RKO (cell line): ENCODE measurements around the gene CCDC34.
"Not testable (repeated sequence)": the region's sequence is repeated elsewhere in the genome, so short reads cannot be mapped to it uniquely, and the experiment has no call there.

Experiments
- DNase-seq: peaks from one replicate; pipeline ENCODE4 v3.0.0-alpha.2; 2016; ENCODE audit warnings: low spot score

The CCDC34 gene

DNA sequence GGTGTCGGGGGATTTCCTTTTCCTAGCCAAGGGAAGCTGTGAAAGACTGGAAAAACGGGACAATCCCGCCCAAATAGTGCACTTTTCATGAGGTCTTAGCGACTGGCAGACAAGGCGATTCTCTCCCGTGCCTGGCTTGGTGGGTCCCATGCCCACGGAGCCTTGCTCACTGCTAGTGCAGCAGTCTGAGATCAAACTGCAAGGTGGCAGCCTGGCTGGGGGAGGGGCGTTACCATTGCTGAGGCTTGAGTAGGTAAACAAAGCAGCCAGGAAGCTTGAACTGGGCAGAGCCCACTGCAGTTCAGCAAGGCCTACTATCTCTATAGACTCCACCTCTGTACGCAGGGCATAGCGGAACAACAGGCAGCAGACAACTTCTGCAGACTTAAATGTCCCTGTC, 41.7 kb downstream of the CCDC34 start:
- DNase-seq, result not testable (repeated sequence)

DNA sequence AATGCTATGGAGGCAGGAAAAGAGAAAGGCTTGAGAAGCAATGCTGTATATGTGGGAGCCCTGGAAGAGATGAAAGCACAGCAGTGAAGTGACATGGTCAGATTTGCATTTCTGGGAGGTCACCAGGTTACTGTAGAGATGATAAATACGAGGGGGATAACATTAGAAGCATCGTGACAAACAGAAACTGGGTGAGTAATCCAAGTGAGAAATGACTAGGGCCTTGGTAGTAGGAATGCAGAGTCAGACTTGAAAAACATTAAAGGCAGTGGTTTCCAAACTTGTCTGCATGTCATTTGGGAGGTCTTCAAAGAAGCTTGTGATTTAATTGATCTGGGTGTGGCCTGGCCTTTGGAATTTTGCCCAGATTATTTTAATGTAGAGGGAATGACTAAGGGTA, 43.9 kb downstream of the CCDC34 start:
- DNase-seq, result peak; percentile 80

DNA sequence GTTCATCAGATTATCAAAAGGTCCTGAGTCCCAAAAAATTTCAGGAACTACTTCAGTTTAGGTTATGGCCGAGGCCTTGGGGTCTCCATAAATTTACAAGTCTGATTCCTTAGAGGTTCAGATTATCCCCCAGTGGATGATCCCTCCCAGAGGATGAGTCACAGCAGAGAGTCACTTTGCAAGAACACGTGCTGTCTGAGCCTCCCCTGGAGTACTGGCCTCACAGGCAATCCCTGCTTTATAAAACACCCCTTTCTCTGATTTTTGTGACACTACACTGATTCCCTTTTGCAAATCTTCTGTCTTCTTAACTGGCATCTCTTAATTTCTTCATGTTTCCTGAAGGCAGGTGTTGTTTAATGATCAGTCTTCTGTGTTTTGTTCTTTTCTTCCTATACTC, 45.3 kb downstream of the CCDC34 start:
- peak; percentile 45 for DNase-seq

DNA sequence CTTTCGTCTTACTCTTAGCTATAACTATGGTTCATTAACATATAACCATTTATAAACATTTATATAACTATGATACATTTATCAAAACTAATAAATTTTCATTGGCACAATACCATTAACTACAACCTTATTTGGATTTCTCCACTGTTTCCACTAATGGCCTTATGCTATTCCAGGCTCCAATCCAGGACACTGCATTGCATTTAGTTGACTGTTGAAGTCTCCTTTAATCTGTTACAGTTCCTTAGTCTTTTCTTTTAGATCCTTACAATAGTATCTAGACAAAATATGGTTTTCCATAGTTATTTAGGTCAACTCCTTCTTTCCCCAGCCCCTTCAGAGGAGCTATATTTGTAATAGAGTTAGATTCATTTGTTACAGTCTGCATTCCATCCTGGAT, 47.2 kb downstream of the CCDC34 start:
- no peak for DNase-seq

DNA sequence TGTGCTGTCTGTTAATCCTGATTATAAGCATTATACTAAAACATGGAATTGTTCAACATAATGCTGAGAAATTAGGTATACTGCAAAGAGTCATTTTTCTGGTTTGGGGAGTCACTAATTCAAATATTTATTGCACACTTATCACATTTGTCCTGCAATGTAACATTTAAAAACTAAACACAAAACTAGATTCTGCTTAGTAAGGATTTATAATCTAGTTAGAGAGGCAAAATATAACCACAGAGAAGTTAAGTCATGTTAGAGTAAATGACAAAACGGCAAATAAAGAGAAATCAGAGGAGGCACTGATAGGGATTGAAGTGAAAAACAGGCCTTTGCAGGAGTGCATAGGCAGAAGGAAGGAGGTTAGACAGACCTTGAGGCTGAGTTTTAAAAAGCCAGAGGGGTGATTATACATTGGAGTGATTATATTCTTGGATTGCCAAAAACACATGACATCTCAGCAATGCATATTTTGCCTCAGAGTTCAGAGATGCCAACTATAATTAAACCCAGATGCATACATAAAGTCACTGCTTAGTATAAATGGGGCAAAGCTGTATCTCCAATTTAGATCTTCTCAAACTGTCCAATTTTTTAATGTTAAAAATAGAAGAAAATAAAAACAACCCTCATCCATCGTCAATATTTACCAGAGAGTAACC, 49.7 kb downstream of the CCDC34 start:
- DNase-seq, result no peak

DNA sequence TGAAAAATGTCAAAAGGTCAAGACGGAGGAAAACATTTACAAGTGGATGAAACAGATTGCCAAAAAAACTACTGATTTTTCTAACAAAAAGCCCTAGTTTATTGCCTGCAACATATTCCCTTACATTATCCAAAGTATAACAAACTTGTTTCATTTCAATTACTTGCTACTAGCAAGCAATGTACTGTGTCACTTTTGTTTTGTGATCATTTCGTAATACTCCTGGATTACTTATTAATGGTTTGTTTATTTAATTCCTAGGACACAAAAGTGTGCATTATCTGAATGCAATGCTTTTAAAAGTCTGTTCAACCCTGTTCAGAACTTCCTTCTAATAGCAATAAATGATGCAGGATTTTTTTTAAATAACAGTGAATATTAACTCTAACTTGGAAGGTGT, 50.9 kb downstream of the CCDC34 start:
- DNase-seq, result no peak

DNA sequence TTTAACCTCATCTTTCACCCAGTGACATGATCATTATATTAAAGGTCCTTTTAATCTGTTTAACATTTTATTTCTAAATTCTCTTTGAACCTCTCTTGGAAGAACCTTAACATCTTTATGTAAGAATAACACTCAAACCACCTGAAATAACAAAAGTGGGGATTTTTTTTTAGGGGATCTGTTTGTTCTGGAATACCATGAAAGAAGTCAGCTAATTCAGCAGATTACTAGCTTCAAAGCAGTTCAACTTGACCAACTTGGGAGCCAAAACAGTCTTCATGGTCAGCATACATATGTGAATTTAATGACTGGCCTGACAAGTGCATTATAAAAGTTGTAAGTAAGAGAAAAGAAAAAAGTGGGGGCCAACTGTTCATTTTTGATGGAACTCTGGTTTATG, 52.3 kb downstream of the CCDC34 start:
- no peak for DNase-seq

DNA sequence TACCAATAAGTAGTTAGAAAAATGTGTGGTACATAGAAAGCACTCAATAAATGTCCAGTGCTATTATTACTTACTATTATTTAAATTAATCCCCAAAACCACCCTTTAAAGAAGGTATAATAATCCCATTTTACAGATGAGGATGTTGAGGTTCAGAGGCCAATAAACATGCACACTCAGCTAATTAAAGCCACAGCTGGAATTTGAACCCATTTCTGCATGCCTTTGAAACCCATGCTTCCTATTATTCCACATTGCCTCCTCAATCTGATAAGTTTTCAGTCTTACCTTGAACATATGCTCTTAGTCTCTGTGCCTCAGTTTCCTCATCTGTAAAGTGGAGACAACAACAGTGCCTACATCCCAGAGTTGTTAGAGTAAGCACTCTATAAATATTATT, 52.8 kb downstream of the CCDC34 start:
- DNase-seq, result no peak

DNA sequence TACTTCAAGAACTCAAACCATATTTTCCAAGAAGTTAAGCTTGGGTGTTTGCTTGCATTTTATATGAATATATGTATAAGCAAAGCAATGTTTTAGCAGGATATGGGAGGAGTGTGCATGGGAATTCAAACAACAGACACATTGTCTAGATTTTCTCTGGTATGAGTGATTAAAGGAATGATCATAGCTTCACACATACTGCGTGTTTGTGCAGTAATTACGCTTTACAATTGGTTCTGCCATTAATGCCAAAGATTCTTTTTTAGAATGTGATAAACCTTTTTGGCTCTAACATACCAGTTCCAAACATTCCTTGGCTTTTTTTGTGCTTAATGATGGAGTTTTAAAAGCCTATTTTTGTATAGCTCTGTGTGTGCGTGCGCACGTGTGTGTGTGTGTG, 54.0 kb downstream of the CCDC34 start:
- no peak for DNase-seq

DNA sequence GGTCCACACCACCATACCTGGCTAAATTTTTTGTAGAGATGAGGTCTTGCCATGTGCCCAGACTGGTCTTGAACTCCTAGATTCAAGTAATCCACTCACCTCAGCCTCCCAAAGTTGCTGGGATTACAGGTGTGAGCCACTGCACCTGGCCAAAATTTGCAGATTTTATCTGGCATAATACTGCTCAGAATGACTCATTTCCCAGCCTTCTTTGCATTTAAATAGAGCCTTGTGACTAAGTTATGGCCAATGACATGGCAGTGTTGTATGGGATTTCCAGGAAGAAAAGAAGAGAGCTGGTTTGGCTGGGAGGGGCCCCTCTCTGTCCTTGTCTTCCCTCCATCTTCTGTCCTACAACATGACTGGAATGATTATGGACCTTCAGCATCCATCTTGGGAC, 55.8 kb downstream of the CCDC34 start:
- DNase-seq, result no peak

DNA sequence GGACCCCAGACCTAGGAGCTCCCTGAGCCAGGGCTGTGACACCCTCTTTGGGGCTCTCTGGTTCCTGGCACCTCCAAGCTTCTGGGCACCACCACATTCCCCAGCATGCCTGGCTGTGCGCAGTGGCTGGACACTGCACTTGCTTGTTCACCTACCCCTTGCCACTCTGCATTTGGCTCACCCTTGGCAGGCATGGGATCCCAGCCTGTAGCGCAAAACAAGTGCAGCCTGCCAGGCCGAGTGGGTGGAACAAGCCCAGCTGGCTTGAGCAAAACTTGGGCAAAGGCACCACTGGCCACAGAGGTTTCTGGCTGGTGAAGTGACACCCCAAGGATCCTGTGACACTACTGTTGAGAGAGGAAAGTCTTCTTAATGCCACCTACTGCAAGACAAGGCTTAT, 57.3 kb downstream of the CCDC34 start:
- no peak for DNase-seq

DNA sequence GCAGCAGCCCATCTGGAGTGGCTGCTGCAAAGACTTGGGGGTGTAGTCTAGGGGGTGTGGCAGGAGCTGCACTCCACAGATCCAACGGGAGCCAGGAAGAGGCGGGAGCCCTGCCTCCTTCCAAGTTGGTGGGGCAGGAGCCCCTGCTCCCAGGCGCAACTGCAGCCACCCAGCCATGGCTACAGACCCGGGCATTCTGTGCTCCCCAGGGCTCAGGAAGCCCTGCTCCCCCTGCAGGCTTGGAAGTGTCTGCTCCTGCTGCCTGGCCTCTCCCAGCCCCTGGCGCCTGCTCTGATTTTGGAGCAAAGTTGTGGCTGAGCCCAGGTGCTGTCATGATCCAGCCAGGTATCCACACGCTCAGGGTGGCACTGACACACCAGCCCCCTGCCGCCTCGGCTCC, 58.5 kb downstream of the CCDC34 start:
- DNase-seq, result no peak

DNA sequence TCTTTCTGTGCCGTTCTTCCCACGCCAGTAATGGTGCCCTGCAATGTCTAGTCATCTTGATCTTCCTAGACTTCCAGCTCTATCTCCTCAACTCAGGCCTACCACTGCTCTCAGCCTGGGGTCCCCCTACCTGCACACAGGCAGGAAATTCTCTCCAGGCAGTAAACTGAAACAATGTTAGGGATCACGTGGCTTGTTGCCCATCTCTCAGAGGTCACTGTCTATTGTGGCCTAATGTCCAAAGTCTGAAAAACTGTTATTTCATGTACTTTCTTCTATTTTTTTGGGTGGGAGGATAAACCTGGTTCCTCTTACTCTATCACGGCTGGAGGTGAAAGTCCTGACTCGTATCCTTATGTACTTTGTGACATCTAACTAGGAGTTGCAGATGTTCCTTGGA, 59.1 kb downstream of the CCDC34 start:
- DNase-seq, result no peak

DNA sequence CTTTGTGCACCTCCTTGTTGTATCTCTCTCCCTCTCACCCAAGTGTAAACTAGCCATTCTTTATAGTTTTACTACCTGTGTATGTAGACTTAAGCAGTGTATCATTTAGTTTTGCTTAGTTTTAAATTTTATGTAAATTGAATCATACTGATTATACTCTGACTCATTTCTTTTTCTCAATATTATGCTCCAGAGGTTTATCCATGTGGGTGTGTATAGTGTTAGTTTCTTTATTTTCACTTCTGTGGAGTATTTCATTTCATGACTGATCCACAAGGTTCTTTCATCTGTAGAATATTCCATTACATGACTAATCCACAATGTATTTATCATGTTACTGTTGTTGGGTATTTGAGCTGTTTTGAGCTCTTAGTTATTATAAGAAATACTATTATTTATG, 62.0 kb downstream of the CCDC34 start:
- DNase-seq, result no peak

DNA sequence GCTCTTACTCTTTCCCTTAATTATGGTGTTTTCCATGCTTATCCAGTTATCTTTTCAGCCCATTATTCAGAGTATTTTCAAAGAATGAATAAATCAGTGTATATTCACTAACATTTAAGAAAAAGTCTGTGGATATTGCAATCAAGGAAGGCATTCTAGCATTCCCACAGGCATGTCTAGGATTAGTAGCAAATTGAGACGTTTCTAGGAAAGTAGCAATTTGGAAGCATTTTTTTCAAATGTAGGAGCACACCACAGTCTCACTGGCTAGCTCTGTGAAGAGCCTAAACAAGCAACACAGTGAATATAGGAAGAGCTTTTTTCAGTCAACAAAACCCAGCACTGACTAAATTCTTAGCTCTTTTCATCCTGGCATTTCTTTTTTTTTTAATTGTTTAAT, 65.4 kb downstream of the CCDC34 start:
- DNase-seq, result no peak

DNA sequence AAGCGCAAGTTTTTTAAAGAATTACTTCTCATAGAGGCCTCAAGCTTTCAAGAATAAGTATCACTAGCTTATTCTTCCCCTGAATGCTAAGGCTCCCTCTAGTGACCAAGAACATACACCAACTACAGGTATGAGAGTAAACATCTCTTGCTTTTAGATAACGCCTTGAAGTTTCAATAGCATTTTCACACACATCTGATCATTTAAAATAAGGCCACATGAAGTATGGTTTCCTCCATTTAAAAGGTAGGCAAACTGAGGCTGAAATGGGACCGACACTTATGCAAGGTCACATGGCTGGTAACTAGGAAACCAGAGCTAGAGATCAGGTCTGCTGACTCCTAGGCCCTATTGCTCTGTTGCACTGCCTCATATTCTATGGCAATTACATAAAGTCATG, 66.5 kb downstream of the CCDC34 start:
- peak; percentile 57 for DNase-seq

DNA sequence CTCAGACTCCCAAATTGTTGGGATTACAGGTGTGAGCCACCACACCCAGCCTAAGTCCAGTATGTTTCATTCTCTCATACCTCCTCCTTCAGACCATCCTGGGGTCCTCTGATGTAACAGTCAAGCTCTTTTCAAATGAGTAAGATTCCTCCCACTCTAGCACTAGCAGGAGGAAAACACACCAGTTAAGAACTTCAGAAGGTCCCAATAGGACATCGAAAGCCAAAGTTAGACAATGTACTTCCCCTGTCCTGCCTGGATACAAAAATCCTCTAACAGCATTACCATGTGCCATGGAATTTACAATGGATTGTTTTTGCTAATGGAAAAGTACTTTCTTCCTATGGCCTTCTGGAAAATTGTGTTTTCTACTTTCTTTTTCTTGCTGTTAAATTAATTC, 67.1 kb downstream of the CCDC34 start:
- no peak for DNase-seq

DNA sequence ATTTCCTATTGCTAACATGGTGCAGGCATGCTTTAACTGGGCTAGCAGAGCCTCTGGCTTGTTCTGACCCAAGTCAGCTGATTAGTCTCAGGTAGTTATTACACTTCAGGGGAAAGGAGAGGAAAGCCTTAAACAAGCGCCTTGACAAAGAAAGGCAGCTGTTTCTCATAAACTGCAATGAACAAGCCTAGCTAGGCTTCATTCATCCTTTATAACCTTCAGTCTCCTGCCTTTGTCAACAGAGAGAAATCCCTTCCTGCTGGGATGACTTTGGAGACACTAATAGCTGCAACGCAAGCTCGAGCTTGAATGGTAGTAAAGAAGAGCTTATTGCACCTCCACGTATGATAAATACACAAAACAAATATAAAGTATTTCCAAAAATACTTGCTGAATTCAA, 68.4 kb downstream of the CCDC34 start:
- DNase-seq, result no peak

DNA sequence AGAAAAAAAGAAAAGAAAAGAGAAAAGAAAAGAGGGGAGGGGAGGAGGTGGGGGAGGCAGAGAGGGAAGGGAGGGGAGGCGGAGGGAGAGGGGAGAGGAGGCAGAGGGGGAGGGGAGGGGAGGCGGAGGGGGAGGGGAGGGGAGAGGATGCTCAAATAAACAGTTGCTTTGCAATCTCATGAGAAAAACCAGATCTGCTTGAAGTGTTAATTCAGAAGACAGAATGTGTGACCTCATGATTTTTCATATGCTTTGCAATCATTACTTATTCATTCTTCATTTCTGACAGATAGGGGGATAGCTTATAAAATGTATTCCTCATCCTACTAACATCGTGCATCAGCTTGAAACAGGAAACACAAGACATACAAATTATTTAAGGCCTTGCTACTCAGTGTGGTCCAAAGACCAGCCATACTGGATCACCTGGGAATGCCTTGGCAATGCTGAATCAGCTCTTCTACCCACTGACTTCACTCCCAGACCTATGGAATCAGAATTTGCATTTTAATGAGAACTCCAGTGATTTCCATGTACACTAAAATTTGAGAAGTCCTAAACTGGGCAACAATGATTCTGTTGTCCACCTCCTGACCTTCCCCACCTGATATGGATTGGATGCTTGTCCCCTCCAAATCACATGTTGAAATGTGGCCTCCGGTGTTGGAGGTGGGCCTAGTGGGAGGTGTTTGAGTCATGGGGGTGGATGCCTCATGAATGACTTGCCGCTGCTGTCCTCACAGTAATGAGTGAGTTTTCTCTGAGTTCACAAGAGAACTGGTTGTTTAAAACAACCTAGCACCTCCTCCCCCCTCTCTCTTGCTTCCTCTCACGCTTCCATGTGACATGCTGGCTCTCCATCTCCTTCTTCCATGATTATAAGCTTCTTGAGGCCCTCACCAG, 69.2 kb downstream of the CCDC34 start:
- peak; percentile 54 for DNase-seq

DNA sequence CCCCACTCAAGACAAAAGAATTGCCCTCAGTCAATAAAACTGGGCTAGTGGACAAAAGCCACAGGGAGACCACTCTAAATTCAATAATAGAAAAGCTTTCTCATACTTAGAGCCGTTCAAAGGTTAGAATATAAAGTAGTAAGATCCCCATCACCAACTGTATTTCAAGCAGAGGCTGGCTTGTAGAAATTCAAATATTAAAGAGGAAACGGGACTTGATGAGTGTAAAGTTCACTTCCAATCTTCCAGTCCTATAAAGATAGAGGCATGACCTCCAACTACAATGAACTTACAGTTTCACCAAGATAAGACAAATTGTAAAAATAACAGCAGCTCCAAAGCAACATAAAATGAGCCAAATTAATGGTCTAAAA, 70.4 kb downstream of the CCDC34 start:
- DNase-seq, result no peak

DNA sequence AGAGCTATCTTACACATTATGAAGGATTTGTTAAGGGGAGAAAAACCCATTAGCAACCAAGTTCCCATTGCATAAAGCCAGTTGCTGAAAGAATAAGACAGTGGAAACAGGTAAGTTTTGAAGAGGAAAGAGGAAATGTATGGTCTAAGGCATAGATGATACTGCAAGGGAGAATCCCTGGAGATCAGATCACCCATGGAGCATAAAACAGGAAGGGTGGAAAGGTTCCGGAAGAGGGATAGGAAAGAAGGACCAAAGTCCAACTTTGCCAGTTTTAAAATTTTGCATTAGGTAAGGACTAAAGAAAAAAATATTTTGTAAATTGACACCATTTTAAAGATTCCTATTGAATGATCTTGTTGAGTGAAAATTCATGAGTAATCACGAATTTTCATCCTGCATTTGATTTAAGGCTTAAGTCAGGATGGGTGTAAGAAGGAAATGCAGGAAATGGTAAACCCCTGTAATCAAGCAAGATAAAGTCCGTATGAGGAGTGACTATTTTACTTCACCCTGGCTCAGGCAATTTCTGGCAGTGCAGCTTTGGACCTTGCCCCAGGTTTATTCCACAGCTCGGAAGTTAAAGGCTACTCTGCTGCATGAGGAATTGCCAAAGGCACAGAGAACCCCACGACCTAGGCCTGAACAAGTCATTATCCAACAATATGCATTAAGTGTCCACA, 70.9 kb downstream of the CCDC34 start:
- no peak for DNase-seq

DNA sequence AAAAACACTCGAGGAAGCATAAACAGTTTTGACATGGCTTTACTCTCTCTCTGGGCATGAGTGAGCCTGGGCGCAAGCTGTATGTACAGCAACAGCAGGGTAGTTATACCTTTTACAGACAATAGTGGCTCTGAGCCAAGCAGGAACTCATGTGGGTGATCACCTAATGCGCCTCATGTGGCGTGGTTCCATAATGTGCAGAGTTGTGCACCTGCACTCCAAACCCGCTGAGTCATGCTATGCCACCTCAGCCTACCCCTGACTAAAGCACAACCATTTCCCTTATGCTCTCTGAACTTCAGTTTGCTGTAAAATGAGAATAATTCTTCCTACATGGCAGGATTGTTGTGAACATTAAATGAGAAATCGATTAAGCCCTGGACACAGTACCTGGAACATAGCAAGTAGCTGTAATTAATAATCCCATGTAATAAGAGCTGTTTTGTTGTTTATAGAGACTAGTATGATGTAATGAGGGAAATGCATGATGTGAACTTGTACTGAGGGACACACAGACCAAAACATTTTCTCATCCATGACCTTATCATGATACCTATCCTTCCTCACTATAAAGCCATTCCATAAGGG, 71.6 kb downstream of the CCDC34 start:
- DNase-seq, result peak; percentile 39
